EL (cell line): ENCODE data around the gene ABLIM3.
A peak's percentile ranks its signal among the peaks of the same experiment; 100 is the strongest.
"Not testable (repeated sequence)": the region's sequence is repeated elsewhere in the genome, so short reads cannot be mapped to it uniquely, and the experiment has no call there.

Experiments used
- DNase-seq: peaks from one replicate; pipeline ENCODE4 v3.0.0-alpha.2; 2016

ABLIM3 gene

DNA sequence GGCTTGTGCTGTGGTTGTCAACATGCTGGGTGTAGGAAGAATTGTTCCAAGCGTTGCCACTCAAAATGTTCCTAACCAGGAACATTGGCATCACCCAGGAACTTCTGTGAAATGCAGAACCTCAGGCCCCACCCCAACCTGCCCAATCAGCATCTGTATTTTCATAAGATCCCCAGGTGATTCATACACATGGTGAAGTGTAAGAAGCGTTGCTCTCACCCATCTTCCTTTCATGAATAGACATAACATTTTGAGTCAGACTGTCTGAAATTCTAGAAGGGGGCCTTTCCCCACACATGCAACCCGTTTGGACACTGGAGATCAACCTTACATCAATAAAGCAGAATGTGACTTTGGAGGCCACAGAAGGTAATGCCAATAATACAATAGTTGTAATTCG lies 121.0 kb downstream of the ABLIM3 start:
- DNase-seq: no peak

DNA sequence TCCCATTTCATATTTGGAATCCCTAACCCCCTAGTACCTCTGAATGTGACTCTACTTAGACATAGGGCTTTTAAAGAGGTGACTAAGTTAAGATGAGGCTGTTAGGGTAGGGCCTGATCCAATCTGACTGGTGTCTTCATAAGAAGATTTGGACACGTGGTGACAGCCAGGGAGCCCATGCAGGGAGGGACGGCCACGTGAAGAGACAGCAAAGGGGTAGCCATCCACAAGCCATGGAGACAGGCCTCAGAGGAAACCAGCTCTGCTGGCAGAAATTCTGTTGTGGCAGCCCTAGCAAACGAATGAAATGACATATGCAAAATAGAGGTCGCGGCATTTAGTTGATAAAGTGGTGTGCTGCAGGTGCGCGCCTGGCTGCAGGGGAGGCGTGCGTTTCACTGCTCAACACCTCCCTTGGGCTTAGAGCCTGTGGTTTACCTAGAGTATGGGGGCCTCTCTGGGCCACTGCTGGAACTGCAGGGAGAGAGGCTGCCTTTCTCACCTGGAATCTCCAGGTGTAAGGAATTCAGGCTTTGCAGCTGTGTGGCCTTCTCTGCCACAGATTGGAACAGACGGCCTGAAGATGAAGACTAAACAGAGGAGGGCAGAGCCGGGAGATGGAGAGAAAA lies 123.3 kb downstream of the ABLIM3 start:
- DNase-seq: no peak

DNA sequence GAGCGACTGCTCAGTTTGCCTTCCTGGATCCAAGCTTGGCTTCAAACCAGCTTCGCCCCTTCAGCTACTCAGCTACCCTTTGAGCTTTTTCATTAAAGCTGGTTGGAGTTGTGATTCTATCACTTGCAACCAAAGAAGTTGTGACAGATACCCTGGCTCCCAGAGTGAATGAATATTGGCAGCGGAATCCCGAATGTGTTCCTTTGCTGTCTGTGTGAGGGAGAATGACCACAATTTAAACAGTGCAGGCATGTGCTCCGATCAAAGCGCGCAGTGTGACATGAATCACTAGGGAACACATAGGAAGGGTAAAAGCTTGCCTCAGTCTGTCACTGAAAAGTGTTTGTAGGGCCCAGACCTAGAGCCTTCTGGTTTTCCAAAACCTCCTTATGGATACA lies 123.8 kb downstream of the ABLIM3 start:
- no peak for DNase-seq

DNA sequence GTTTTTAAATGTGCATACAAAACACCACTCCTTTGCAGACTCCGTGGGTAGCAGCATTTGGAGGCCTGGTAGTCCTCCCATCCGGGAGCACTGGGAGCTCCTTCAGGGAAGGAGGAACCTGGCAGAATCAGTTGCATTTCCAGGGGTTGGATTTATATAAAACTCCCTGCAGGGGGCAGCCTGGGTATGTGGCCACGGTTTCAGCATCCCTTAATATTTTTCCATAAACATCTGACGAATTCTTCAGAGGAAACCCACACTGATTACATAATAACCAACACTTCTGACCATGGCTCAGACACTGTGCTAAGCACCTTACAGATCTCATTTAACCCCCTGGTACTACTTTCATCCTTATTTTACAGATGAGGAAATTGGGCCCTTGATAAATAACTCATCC lies 124.3 kb downstream of the ABLIM3 start:
- DNase-seq: peak; percentile 59

DNA sequence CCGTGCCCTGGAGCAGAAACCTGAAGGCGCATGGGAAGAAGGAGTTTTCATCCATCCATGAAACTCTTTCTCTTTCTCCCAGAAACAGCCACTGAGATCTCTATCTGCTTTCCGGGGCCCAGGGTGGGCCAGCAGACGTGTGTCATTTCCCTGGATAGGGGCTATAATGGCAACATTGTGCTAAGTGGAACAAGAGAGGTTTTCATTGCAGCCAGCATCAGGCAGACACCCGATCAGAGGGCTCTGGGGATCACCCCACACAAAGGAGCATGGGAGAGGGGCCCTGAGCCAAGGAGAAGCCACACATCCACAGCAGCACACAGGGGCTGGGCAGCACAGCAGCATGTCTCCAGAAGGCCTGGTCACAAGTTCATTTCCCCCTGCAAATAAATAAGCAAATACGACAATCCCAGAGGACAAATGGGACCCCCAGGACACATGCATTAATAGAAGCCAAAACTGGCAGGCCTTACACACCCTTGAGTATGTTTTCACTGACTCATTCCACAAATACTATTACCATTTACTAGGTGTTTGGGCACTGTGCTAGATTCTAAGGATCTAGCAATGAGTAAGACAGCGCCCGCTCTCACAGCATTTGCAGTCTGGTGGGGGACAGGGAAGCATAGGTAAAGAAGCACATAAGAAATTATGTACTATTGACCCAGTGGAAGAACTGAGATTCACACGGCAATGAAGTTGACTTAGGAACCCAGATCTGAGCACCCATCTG lies 126.1 kb downstream of the ABLIM3 start:
- DNase-seq: no peak

DNA sequence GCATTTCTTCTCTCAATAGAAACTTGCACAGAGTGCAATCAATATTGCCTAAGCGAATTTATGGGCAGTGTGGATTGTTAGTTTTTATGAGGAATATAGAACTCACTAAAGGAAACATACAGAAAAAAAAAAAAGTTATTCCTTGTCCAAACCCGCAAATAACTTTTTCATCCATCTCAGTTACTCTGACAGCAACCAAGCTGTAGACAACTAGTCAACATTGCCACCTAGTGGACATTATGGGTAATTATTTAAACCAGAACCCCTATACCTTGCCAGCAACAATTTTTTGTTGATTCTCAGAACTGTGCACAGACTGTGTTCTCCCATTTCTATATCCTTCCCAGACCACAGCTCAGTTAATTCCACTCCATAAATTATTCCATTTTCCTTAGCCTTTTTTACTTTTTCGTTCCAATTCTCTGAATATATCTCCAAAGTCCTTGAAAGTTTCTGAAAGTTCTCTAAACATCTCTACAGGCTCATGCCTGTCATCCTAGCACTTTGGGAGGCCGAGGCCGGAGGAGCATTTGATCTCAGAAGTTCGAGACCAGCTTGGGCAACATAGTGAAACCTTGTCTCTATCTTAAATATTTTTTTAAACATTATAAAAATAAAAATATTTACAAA lies 127.8 kb downstream of the ABLIM3 start:
- peak; percentile 68 for DNase-seq

DNA sequence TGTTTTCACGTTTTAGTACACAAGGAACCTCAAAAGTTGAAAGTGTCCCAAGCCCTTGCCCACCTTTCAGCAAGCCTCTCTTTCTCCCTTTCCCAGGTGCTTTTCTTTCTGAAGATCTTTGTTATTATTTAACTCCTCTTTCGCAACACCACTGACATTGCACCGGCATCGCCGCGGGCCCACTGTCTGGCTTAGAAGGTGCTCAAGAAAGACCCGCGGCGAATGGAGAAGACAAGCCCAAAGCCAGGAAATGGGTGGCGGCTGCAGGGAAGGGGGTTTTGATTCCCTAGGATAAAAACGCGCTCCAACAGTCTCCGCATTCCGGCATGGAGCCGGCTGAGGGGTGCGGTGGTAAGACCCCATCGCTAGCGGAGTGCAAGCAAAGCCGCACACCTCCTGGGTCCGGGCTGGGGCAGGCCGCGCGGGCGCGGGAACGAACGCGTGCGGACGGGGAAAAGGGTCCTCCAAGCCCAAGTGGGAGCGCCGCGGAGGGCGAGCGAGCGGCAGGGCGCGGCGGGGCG lies 130.0 kb downstream of the ABLIM3 start:
- peak; percentile 35 for DNase-seq

DNA sequence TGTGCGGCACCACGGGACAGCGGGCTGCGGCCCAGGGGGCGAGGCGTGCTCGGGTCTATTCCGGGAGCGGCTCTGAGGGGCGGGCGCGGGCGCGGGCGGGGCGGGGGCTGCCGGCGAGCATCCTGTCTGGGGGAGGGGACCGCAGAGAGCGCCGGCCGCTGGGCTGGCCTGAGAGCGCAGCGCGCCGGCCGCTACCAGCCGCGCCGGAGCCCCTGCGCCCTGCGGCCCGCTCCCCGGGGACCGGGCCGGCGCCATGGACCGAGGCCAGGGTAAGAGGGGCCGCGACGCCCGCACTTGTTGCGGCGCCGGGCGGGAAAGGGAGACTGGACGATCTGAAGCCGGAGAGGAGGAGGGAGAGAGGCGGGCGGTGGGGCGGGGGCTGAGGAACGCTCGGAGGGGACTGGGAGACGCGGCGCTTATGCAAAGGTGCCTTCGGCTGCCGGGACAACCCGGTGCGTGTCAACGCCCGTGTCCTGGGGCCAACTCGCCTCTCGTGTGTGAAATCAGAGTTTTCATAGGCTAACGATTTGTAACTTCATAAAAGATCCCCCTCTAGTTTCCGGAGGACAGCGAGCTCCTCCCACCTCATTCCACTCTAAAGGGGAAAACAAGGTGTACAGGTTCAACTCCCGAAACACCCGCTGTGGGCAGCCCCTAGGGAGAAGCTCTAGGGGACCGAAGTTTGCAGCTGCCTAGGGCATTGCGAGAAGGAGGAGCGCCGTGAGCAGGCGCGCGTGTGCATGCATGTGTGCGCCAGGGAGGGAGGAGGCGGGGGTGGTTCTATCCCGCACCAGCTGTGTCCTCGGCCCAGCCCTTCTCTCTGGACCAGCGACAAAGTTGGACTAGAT lies 130.6 kb downstream of the ABLIM3 start, which contains the start of gene AFAP1L1:
TSS of gene AFAP1L1 (plus strand) at position 144 of the 848 bp plus-strand sequence. CDS start at position 254, 110 bp downstream.
- DNase-seq: peak; percentile 65

DNA sequence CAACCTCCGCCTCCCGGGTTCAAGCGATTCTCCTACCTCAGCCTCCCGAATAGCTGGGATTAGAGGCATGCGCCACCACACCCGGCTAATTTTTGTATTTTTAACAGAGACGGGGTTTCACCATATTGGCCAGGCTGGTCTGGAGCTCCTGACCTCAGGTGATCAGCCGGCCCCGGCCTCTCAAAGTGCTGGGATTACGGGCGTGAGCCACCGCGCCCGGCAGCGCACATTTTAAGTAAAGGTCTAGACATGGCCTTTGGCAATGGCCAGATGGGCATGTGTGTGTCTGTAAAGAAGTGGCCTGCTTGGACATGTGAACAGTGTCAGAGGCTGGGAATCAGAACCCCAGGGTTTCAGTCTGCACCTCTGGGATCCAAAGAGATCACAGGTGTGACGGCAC lies 131.5 kb downstream of the ABLIM3 start:
- not testable (repeated sequence) for DNase-seq

DNA sequence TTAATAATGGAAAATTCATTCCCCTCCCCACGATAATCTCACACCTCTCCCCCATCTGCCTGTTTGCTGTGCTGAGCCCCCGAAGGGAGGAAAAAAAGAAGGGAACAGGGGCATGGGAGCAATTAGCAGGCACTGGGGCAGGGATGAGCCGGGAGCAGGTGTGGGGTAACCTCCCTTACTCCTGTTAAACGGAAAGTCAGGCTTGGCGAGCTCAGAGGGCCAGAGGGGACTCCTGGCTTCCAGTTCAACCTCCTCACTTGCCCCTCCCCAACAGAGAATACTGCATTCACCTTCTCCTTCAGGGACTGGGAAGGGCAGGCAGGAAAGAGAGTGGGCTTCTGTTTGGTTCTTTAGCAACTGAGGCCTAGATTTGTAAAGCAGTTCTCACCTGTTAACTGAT lies 131.9 kb downstream of the ABLIM3 start:
- DNase-seq: no peak

DNA sequence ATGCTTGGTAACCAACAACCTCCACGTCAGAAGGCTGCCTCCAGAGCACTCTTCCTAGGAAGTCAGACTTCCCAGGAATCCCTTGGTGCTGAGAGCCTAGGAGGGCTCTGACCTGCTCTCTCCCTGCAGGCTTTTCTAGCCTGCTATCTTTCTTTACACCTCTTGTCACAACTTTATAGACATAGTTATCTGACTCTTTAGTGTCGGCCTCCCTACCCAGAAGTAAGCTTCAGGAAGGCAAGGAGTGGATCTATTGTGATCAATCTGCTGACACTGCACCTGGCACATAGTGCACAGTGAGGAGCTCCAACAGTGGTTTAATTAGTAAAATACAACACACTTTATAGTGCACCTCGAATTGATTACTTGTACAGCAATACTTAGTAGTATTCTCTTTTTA lies 132.7 kb downstream of the ABLIM3 start:
- DNase-seq: no peak

DNA sequence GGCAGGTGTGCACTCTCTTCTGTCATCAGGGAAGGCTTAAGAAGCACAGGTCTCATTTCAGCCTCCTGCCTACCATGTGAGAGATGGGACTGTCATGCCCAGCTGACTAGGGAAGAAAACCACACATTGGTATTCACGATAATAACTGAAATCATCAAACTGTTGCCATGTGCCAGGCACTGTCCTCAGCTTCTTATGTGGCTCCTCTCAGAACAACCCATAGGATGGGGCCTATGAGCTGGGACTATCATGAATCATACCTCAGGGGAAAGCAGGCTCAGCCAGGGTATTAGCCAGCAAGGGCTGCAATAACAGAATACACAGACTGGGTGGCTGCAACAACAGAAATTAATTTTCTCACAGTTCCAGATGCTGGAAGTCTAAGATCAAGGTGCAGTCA lies 133.6 kb downstream of the ABLIM3 start:
- DNase-seq: peak; percentile 25

DNA sequence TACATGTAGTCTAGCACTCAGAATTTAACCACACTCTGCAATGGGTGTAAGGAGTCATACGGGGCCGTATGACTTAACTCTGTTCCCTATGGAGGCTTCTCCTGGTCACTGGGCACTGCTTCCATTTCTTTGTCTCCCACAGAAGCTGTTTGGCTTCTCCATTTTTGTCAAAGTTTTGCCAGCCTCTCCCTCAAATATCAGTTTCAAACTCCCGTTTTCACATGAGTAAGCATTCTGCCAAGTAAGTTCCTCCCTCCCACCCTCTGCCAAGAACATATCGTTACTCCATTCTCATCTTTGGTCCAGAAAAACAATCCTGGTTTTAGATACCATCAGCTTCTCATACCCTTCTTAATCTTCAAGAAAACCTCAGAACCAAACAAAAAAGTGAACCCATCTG lies 136.5 kb downstream of the ABLIM3 start:
- no peak for DNase-seq

DNA sequence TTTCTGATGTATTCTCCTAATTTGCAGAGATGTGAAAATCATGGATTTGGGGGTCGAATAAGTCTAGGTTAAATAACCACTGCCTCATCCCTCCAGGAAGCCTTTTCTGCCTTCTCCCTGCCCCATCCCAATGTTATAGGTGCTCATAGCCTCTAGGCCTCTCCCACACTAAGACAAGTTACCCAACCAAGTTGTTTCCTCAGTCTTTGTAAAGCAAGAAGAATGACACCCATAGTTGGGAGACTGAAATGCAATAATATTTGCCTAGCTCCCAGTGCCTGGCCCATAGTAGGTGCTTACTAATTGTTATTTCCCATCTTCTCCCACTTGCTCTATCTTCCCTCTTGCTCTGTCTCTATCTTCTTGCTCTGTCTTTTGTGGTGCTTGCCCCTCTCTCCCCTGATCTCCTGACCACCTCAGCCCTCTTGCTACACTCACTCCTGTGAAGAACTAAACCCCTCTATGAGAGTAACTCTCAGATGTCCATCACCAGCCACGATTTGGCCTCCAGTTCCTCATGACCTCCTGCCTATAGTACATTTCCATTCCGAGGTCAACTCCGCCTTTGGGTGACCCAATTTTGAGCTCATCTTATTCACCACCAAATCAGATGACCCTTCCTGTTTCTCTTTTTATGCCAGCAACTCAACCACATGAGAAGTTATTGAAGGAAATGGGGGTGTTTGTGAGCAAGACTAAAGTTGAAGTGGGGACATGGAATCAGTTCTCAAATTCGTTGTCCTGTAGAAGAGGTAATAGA lies 137.3 kb downstream of the ABLIM3 start:
- no peak for DNase-seq

DNA sequence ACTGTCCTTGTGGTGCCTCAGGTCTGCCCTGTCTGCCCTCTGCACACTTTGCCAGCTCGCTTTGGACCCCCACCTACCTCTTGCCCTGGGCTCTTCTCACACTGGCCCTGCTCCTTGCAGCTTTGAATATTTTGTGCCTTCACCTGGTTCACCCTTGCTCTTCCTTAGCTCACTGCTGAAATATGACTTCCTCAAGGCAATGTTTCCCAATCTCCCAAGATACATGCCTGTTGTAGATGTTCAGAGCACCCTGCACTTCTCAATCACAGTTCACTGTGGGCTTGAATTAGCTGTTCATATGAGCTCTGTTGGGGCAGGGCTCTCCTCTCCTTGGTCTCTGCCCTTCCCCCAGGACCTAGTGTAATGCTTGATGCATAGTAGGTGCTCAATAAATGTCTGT lies 138.4 kb downstream of the ABLIM3 start:
- no peak for DNase-seq

DNA sequence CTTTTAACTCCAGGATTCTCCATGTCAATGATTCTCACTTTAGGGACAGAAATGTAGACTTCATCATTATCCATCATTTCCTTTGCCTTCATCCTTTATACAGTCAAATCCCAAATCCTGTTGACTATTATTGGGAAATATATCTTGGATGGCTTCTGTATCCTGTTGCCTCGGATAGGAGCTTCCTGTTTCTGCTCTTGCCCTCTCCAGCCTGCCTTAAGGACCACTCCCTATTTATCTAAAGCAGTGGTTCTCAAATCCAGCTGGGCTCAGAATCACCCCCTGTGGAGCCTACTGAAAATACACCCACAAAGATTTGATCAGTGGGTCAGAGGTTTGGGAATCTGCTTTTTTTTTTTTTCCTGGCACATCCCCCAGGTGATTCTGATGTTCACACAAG lies 138.8 kb downstream of the ABLIM3 start:
- DNase-seq: no peak

DNA sequence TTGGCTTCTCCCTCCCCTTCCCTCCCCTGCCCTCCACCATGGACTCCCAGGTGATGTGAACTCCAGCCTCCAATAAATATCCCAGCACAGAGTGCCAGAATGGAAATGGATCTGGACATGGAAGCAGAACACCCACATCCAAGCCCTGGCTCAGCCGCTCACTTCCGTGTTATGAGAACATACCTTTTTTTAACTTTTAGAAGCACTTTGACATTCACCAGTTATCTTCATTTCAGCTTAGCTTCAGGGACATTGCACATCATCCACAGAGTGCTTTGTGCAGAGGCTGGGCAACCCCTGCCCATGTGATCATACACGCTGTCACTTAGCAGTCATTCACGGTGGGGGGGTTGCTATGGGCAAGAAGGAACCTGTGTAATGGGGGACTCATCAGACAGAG lies 139.5 kb downstream of the ABLIM3 start:
- no peak for DNase-seq

DNA sequence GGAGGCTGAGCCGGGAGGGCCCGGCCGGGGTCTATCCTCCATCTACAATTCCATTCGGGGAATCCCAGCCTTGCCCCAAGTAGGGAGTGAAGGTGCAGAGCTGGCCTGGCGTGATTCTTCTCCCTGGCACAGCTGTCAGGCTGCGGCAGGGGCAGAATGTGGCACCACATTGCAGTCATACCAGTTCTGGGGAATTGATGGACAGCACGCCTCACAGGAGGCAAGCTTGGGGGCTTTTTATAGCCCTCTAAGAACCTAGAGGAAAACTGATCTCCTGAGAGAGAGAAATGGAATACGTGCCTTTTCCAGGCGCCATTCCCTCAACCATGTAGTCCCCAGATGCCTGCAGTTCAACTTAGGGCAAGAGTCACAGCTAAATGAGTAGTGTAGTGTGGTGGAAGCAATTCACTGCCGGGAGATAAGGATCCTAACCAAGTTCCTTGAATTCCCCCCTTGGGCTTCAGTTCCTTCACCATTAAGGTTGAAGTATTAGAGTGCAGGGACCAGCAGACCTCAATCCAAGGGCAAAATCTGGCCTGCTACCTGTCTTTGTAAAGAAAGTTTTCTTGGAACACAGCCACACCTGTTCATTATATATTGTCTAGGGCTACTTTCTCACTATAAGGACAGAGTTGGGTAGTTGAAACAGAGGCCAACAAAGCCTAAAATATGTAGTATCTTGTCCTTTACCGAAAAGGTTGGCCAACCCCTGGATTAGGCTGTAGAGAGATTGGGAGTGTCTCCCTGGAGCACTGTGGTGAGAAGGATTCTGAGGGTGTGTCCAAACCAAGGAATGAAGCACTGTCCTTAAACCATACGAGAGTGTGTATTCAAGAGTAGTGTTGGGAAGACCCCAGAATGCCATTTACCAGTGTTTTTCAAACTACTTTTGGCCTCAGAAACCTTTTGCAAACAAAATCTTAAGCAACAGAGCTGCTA lies 141.0 kb downstream of the ABLIM3 start:
- no peak for DNase-seq

DNA sequence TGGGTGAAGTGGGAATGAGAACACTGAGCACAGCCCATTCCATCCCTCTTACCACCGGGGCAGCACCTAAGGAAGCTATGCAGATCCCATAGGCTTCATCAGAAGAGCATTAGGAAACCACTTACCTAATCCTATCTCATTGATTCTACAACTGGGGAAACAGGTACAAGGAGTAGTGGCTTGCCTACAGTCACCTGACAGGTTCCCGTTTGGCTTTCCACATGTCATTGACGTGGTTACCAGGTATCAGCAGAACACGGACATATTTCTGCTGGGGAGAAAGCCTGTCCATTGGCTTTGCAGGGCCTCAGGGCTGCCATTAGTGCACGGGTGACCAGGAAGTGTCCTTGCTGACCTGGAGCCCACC lies 141.7 kb downstream of the ABLIM3 start:
- DNase-seq: no peak

DNA sequence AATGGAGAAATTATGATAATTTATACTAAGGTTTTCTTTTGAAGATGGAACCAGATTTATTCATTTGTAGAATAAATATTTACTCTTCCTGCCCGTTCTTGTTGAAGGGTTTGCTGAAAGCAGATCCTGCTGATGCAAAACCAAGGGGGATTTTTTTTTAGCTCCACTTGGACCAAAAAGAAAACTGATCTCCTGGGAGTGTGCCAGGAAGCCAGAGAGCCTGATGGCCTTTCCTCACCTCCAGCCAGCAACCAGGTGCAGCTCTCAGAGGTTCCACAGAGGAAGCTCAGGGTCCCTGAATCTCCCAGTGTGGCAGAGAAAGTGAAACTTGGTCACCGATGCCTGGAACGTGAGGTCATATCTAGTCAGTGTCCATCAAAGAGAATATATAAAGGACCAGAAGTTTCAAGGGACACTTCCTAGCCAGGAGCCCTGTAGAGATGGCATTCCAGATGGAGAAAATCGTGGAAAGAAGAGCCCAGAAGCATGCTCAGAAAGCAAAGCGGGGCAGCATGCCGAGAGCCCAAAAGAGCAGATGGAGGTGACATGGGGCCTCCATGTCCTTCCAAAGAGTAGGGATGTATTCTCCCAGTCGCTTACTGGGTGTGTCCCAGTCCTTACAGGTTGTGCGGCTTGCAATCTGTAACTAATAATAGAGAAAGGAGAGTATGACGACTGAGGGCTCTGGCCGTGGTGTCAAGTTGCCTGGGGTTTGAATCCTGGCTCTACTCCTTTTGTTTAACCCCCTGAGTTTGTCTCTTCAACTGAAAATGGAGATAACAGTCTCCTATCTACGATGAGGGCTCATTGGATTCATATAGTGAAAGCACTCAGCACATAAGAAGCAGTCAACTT lies 142.6 kb downstream of the ABLIM3 start:
- no peak for DNase-seq
